ENCODE data around the gene RFPL1. TPM values are rescaled to one million over a fixed set of nuclear protein-coding genes. Genes with fewer than 3 reads are reported as not detected.
A peak's percentile ranks its signal among the peaks of the same experiment; 100 is the strongest.
"Not testable (repeated sequence)": the region's sequence is repeated elsewhere in the genome, so short reads cannot be mapped to it uniquely, and the experiment has no call there.

RFPL1 gene
- under 1 TPM in 2 of 5 donors, not detected in 3; 0.12 to 0.38 TPM for polyA plus RNA-seq (ENCODE audit: insufficient read depth in 1 of 5, insufficient read length in 5 of 5, low replicate concordance in 1 of 5)
- long read RNA-seq, donor 1, result 0 reads
- long read RNA-seq, donor 2, result 0 reads
- long read RNA-seq, donor 3, result 0 reads
- long read RNA-seq, donor 4, result 0 reads
- long read RNA-seq, donor 5, result 0 reads
- long read RNA-seq, donor 6, result 0 reads
- long read RNA-seq, donor 7, result 0 reads
- long read RNA-seq, donor 8, result 0 reads

DNA sequence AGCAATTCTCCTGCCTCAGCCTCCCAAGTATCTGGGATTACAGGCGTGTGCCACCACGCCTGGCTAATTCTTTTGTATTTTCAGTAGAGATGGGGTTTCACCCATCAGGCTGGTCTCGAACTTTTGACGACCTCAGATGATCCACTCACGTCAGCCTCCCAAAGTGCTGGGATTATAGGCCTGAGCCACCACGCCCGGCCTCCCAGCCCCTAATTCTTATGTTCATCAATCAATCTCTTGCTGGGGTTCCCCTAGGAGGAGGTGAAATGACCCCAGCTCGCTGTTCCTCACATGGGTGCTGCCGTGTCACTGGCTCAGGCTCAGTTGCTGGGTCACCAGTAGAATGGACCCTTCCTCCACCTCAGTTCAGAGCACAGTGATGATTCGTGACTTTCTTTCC is at the start of gene RFPL1:
RFPL1 (plus strand) TSS at position 301 of the 400 bp plus-strand sequence.
- not testable (repeated sequence) for DNase-seq

DNA sequence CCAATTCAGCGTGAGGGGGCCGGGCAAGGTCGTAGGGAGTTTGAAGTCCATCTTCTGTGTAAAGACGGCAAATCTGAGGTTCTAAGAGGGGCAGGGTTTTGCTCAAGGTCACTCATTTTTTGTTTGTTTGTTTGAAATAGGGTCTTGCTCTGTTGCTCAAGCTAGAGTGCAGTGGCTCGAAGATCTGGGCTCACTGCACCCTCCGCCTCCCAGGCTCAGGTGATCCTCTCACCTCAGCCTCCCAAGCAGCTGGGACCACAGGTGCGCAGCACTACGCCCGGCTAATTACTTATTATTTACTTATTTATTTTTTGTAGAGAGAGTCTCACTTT is 49.7 kb upstream of the RFPL1 start:
- DNase-seq, result no peak

DNA sequence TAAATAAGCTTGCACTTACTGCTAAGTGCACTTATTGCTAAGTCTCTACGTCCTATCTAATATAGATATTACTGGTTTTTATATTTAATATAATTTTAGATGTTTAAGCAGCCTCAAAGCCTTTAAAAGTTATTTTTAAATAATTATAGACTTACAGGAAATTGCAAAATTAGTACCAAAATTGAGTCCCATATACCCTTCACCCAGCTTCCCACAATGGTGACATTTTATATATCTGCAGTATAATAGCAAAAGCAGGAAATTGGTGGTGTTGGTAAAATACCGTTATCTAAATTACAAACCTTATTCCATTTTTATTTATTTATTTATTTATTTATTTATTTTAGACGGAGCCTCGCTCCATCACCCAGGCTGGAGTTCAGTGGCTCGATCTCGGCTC is 48.1 kb upstream of the RFPL1 start:
- no peak for DNase-seq

GRCh38 chr22:29391546-29391945 is 46.8 kb upstream of the RFPL1 start:
- no peak for DNase-seq

- DNase-seq, result no peak
These were observed 45.3 kb upstream of the RFPL1 start for GRCh38 chr22:29393019-29393608.

DNA sequence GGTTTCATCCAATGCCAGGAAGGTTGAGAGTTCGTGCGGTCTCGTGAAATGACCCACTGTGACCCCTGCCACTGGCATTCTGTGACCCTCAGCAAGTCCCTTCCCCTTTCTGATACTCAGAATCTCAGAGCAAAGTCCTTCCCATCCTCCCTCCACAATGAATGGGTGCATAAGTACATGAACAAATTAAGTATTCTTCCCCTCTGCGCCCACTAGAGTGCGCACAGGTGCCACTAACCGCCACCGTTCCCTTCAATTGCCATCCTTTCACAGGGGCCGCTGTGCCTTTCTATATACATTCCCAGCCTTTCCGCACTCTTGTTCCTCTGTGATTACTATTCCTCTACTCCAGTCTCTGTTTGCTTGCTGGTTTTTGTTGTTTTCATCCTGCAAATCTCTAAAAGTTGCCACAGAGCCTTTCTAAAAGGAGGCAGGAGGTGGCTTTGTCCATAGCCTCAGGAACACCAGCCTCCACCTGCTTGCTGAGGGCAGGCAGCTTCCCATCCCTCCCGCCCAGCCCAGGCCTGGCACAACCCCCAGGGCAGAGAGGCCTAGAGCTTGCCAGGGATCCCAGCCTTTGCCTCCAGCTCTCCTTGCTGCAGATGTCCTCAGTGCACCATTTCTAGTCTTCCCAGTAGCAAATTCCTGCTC is 43.3 kb upstream of the RFPL1 start:
- peak; percentile 57 to 76 for DNase-seq

GRCh38 chr22:29396126-29396525 is 42.3 kb upstream of the RFPL1 start:
- no peak for DNase-seq

GRCh38 chr22:29397791-29398190 is 40.6 kb upstream of the RFPL1 start:
- no peak for DNase-seq

DNA sequence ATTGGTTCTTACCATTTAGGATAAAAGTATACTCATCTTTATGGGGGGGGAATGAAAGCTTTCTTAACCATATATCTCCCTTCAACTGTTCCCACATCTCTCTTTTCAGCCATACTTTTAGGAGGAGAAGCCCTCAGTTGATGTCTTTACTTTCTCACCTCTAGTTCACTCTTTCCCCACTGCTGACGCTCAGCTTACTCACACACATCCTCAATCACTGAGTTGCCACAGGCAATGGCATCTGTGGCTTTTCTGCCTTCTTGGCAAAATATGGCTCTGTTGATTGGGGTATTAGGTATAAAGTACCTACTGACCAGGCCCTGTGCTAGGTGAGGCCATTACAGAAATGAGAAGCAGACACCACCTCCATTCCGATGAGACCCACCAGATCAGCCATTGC is 37.8 kb upstream of the RFPL1 start:
- DNase-seq, result no peak

DNA sequence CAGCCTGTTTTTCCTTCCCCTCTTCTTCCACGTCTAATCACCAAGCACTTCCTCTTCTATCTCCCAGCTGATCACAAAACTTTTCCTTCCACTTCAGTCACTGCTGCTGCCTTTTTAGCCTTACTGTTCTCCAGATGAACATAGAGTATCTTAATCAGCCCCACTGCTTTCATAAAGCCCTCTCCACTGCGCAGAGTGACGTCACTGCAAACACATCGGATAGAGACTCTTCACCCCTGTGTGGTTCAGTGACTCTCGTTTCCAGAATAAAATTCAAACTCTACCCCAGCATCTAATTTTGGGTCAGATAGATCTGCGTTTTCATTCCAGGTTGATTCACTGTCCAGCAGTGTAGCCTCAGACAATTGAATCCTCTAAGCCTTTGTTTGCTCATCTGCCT is 36.8 kb upstream of the RFPL1 start:
- not testable (repeated sequence) for DNase-seq

GRCh38 chr22:29408940-29409339 is 29.4 kb upstream of the RFPL1 start:
- no peak for DNase-seq

GRCh38 chr22:29411569-29412211 is 26.7 kb upstream of the RFPL1 start:
- DNase-seq, result not testable (repeated sequence)

GRCh38 chr22:29412772-29413171 is 25.6 kb upstream of the RFPL1 start:
- DNase-seq, result not testable (repeated sequence)

- not testable (repeated sequence) for DNase-seq
These were observed 23.3 kb upstream of the RFPL1 start for GRCh38 chr22:29414951-29415591.

- not testable (repeated sequence) for DNase-seq
These were observed 19.7 kb upstream of the RFPL1 start for GRCh38 chr22:29418704-29419103.

GRCh38 chr22:29426476-29426875 is 11.9 kb upstream of the RFPL1 start:
- DNase-seq, result no peak

DNA sequence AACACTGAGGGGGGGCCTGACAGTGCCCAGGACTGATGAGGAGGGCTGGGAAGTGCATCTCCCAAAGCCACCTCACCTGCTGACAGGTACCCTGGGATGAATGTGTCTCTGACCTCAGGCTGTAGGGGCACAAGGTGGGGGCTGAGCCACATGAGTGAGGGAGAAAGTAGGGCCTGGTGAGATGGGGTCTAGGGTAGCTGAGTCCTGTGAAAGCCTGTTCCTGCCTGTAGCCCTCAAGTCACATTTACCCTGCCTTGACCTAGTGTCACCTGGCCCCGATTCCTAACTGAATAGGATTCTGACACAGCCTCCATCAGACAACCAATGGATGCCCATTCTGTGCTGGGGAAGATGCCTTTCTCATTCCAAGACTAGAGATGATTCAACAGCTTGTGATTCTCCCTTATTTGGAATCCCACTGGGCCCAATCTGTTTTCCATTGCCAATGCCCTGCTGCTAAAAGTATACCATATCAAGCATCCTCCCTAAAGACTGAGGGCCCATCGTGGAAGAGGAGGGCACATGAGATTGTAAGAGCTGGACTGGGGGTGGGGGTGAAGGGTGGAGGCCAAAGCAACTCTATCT is 11.1 kb upstream of the RFPL1 start:
- DNase-seq, result no peak

DNA sequence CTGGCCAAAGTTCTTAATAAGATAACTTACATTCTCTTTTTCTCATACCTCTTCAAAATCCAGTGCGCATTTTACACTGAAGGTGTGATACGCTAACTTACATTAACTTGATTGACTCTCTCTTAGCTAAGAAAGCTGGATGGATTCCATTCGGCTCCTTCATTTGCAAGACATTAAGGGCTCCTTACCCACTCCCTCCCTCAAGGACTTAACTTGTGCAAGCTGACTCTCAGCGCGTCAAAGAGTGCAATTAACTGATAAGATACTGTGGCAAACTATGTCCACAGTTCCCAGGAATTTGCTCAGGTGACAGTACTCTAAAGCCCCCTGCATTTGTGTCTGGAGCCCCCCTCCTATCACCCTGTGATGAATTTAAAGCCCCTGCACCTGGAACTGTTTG is 6.4 kb upstream of the RFPL1 start:
- peak; percentile 21 to 31 for DNase-seq

DNA sequence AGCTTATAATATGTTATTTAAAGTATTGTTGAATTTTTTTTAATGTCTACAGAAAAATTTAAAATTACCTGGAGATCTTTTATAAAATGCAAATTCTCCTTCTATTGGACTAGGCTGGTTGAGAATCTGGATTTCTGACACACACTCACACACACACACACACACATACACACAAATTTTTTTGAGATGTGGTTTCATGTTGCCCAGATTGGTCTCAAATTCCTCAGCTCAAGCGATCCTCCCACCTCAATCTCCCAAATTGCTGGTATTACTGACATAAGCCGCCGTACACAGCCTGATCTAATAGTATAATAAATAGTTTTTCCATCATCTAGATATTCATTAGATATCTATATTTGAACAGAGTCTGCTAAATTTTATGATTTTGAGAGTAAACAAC is 4.5 kb upstream of the RFPL1 start:
- no peak for DNase-seq

GRCh38 chr22:29434288-29434687 is 4.1 kb upstream of the RFPL1 start:
- DNase-seq, result no peak

DNA sequence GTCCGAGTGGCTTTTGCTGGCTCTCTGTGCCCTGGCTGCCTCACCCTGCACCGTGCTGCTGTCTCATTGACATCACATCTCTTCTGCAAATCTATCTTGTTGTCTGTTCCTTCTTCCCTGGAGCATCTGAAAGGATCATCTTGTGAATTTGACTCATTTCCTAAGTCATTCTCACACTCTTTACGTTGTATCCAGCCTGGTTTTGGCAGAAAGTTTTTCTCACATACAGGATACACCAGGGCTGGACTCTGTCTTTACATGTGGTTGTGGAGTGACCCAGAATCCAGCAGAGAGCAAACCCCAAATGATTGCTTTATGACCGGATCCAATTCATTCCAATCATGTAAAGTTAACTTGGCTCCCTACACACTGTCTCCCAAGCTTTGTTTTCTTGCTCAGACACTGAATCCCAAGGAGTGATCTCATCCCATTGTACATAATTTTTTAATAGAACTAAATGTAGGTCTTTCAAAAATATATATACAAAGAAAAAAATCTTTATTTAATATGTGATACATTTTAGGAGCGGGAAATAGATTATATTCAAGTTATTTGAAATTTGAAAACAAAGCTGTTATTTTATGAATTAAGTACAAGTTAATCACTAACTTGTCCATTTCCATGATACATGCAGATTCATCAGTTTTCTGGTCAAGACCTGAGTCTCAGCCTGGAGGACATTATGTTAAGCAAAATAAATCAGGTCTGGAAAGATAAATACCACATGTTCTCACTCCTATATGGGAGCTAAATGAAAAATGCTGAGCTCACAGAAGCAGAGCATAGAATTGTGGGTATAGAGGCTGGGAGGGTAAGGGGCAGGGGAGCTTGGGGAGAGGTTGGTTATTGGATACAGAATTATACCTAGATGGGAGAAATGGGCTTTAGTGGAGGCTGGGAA is 2.9 kb upstream of the RFPL1 start:
- no peak for DNase-seq
